Breast epithelium (tissue), 4 donors: ENCODE measurements around the gene ZNF112. TPM values are rescaled to one million over a fixed set of nuclear protein-coding genes. Genes with fewer than 3 reads are reported as not detected.
"Not testable (repeated sequence)": the region's sequence is repeated elsewhere in the genome, so short reads cannot be mapped to it uniquely, and the experiment has no call there.

ENCODE experiments used
- DNase-seq, 2 donors: peaks; one replicate each; pipeline ENCODE4 v3.0.0-alpha.2; 2019; ENCODE audit warnings: low spot score in 2 of 2
- H3K27ac ChIP-seq, 2 donors: fragments of 200-600 bp; sonication (generic) in 1 of 2; one replicate each; pipeline ENCODE4 v1.5.1; 2016 to 2019; ENCODE audit warnings: mild to moderate bottlenecking in 1 of 2
- H3K27me3 ChIP-seq, 2 donors: fragments of 200-600 bp; sonication (generic) in 1 of 2; one replicate each; pipeline versions ENCODE4 v1.5.1 to v1.6.0; 2017 to 2019; ENCODE audit warnings: control low read depth in 1 of 2, mild to moderate bottlenecking in 1 of 2
- H3K36me3 ChIP-seq: fragments of 200-600 bp; one replicate; pipeline ENCODE4 v1.5.1; 2019
- H3K4me1 ChIP-seq, 2 donors: fragments of 200-600 bp; sonication (generic); one replicate each; pipeline ENCODE4 v1.5.1; 2016 to 2019; ENCODE audit warnings: control low read depth in 1 of 2
- H3K4me3 ChIP-seq, 3 donors: fragments of 200-600 bp; sonication (generic); 1 replicate in 2 of 3; 2 replicates in 1 of 3; pipeline ENCODE4 v1.5.1; 2016 to 2019; ENCODE audit warnings: mild to moderate bottlenecking in 3 of 3, moderate library complexity in 2 of 3
- H3K9me3 ChIP-seq, 2 donors: fragments of 200-600 bp; sonication (generic) in 1 of 2; one replicate each; pipeline ENCODE4 v1.5.1; 2016 to 2019; ENCODE audit warnings: control low read depth in 1 of 2
- POLR2A ChIP-seq: fragments of 450-650 bp; IDR thresholded peaks from one replicate; pipeline ENCODE4 v1.6.1; 2016; ENCODE audit warnings: antibody characterized with exemption, mild to moderate bottlenecking, moderate library complexity
- POLR2AphosphoS5 ChIP-seq, 3 donors: sonication (generic); formaldehyde crosslinking; IDR thresholded peaks; one replicate each; pipeline ENCODE4 v1.6.1; 2017; ENCODE audit warnings: antibody characterized with exemption in 3 of 3
- intact Hi-C: fragments of 100-400 bp; cut with DNase I; formaldehyde crosslinking; loops from one replicate; pipeline ENCODE4 v1.15.1; 2023; ENCODE audit warnings: low total_unique reads
- total RNA-seq, 3 donors: library from RNA; depleted of rRNA; stranded (reverse); fragments of >200 nt; gene quantifications; one replicate each; pipeline ENCODE4 v1.1.0, GENCODE V29; 2016
- TF ChIP-seq, protein P1 (sequence below), 3 donors: fragments of 450-650 bp; IDR thresholded peaks; one replicate each; pipeline ENCODE4 v1.5.1; 2016 to 2017; ENCODE audit warnings: antibody characterized with exemption in 3 of 3, mild to moderate bottlenecking in 3 of 3, moderate library complexity in 3 of 3

The ZNF112 gene
- 10 to 100 TPM in 2 of 3 donors, 1 to 10 TPM in 1; 3.8 to 13.0 (median 10.5) TPM for total RNA-seq

DNA sequence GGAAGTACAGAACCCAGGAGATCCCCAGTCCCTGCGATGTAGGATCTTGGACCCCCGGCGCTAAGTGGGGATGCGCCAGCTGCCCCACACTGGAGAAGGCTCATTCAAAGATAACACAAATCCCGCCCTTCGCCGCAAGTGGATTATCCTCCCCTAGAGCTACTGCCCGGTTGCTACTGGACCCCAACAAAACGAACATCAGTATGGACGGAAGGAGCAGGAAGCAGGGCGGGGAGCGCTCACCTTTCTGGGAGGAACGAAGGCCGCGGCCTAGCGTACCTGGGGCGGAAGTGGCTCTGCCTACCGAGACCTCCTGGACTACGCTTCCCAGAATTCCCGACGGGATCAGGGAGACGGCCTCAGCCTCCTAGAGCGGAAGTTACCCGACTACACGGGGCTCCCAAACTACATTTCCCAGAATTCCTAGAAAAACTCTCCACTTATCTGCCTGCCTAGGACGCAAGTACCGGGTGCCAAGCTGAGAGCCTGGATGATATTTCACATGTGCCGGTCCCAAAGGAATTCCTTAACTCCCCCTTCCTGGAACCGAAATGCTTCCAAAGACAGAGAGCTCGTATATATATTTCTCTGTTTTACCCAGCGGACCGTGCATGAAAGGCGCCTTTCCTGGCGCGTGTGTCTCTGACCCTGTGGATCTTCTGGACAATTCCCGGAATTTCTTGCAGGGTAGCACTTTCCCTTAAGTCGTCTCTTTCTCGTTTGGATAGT, at the start of gene ZNF112:
Gene ZNF112, minus strand, starts transcription at position 298 of the 729 bp plus-strand sequence. CDS start 16,141 bp downstream, outside the sequence.
- intact Hi-C loops: no loop called here
- peak in 2 of 3 donors; percentile 40 to 71 for TF ChIP-seq POLR2AphosphoS5 (IDR thresholded peaks at IDR 0.05)
- no peak for TF ChIP-seq POLR2A
- H3K9me3 ChIP-seq: peaks cover 0 to 23% of the 10 kb centered on the region in 2 donors
- no peaks in the 10 kb centered on the region for H3K36me3 ChIP-seq
- H3K4me3 ChIP-seq: peak within 1 kb of the TSS; percentile 49 to 71 (median 58)
- peak; percentile 81 to 85 for DNase-seq
- H3K4me1 ChIP-seq: no peaks in the 10 kb centered on the region
- H3K27me3 ChIP-seq: no peaks in the 10 kb centered on the region
- peak within 1 kb of the TSS; percentile 67 to 70 for H3K27ac ChIP-seq

- Histone ChIP-seq H3K4me3 (peak within 1 kb of the TSS; percentile 36 to 76 (median 59)), H3K9me3 (peaks cover 9 to 12% of the 10 kb centered on the region in 2 donors), H3K4me1 (no peaks in the 10 kb centered on the region), H3K36me3 (no peaks in the 10 kb centered on the region), H3K27ac (peak within 1 kb of the TSS in 1 of 2 donors; percentile 25), H3K27me3 (no peaks in the 10 kb centered on the region)
- TF ChIP-seq POLR2AphosphoS5 (IDR thresholded peaks at IDR 0.05): peak in 1 of 3 donors; percentile 29
- TF ChIP-seq, protein P1, sequence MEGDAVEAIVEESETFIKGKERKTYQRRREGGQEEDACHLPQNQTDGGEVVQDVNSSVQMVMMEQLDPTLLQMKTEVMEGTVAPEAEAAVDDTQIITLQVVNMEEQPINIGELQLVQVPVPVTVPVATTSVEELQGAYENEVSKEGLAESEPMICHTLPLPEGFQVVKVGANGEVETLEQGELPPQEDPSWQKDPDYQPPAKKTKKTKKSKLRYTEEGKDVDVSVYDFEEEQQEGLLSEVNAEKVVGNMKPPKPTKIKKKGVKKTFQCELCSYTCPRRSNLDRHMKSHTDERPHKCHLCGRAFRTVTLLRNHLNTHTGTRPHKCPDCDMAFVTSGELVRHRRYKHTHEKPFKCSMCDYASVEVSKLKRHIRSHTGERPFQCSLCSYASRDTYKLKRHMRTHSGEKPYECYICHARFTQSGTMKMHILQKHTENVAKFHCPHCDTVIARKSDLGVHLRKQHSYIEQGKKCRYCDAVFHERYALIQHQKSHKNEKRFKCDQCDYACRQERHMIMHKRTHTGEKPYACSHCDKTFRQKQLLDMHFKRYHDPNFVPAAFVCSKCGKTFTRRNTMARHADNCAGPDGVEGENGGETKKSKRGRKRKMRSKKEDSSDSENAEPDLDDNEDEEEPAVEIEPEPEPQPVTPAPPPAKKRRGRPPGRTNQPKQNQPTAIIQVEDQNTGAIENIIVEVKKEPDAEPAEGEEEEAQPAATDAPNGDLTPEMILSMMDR (IDR thresholded peaks at IDR 0.05): no peak
- peak; percentile 86 to 90 for DNase-seq
- intact Hi-C loops: no loop called here
Observed at GRCh38 chr19:44401139-44402115, 44.9 kb upstream of the ZNF112 start, which contains the start of gene ZNF285. Gene ZNF285 (minus strand): TSS chr19:44401608. CDS start chr19:44397213, 4,395 bp downstream.

DNA sequence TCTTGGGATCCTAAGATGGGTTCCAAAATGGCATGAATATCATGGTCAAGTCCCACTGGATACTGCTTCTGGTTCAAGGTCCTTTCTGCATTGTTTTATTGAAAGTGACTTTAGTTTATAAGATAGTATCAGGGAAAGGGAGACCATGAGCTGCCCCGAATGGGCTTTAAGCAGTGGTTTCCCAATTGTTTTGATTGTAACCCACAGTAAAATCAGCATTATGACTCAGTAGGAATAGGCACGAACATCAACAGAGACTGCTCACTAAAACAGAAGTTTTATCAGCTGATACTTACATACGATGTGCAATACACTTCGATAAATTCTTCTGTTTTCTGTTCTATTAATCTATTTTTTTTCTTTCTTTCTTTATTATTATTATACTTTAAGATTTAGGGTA, 32.8 kb upstream of the ZNF112 start:
- intact Hi-C loops, H3K36me3 ChIP-seq, H3K4me3 ChIP-seq, H3K27me3 ChIP-seq, DNase-seq, H3K4me1 ChIP-seq, H3K27ac ChIP-seq: not testable (repeated sequence)
- H3K9me3 ChIP-seq: peaks cover 41 to 49% of the 10 kb centered on the region in 2 donors

DNA sequence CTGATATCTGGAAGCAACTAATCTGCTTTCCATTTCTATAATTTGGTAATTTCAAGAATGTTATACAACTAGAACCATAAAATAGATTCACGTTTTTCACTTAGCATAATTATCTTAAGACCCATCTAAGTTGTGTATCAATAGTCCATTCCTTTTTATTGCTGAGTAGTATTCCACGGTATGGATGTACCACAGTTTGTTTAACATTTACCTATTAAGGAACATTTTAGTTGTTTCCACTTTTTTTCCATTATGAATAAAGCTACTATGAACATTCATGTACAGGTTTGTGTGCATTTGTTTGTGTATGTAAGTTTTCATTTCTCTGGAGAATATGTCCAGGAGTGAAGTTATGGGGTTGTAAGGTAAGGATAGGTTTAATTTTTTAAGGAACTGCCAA, 18.3 kb upstream of the ZNF112 start:
- TF ChIP-seq POLR2A (no peak), POLR2AphosphoS5 (IDR thresholded peaks at IDR 0.05) (no peak)
- TF ChIP-seq, protein P1 (IDR thresholded peaks at IDR 0.05): no peak
- Histone ChIP-seq H3K27ac (no peak overlapping the region), H3K4me1 (no peaks in the 10 kb centered on the region), H3K36me3 (no peaks in the 10 kb centered on the region), H3K9me3 (peaks cover 17 to 32% of the 10 kb centered on the region in 2 donors), H3K4me3 (no peak overlapping the region), H3K27me3 (no peaks in the 10 kb centered on the region)
- DNase-seq: no peak
- intact Hi-C loops: no loop called here

GRCh38 chr19:44371815-44372480, 15.5 kb upstream of the ZNF112 start:
- no peaks in the 10 kb centered on the region for H3K27me3 ChIP-seq
- H3K27ac ChIP-seq: no peak overlapping the region
- H3K4me3 ChIP-seq: no peak overlapping the region
- intact Hi-C loops: no loop called here
- DNase-seq: no peak
- TF ChIP-seq, protein P1 (IDR thresholded peaks at IDR 0.05): no peak
- TF ChIP-seq POLR2A (no peak), POLR2AphosphoS5 (IDR thresholded peaks at IDR 0.05) (no peak)
- no peaks in the 10 kb centered on the region for H3K36me3 ChIP-seq
- peaks cover 11 to 24% of the 10 kb centered on the region in 2 donors for H3K9me3 ChIP-seq
- no peaks in the 10 kb centered on the region for H3K4me1 ChIP-seq
